ENCODE measurements around the gene VTI1A.

VTI1A gene

DNA sequence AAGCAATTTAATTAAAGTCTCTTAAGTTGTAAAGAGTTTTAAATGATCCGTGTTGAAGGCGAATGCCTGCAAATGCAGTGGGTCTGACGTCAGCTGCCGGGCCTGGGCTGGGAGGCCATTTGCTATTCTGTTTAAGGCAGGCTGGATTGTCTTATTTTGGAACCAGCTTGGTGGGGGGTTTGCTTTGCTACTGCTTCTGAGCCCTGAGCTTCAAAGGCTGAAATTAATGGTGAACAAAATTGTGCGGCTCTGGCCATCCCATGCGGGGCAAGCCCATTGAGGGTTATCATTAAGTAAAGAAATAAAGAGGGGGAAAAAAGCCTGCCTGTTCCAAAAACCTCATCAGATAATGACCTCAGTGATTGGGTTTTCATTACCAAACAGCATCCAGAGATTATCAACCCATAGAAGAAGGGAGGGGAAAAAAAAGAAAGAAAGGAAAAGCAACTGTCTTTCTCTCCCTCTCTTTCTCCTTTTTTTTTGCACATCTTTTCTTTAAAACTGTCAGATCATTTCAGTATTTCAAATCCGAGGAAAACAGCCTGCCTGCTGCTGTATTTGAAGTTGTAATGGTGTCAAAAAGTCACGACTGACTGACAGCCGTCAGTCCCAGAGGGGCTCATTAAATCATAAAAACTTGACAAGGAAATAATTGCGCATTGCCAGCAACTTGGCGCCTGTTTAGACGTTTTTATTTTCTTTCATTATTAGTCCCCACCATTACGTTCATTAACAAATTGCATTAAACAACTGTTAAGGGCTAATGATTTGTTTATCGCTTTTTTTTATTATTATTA lies 371.2 kb downstream of the VTI1A start:
- DNase-seq = no peak

- no peak for DNase-seq
Observed at GRCh38 chr10:112819231-112819630, 372.2 kb downstream of the VTI1A start.

- no peak for DNase-seq
Observed at GRCh38 chr10:112820320-112820719, 373.3 kb downstream of the VTI1A start.

GRCh38 chr10:112821038-112821437 lies 374.0 kb downstream of the VTI1A start:
- no peak for DNase-seq

DNA sequence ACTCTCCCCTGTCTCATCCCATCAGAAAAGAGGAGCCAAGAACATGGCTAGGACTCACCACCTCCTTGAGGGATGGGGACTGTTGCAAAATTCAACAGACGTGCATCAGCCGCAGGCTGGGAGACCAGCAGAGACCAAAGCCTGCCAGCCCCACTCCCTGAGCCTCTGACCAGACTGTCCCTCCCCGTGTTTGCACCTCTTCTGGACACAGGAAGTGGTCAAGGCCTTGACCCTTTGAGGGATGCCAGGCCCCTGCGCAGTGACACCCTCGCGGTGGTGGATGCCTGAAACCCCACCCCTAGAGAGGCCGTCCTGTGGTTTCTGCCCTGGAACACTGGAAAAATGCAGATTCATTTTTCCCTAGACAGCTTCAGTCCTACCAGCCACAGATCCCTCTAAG lies 374.6 kb downstream of the VTI1A start:
- DNase-seq = no peak

GRCh38 chr10:112823007-112823406 lies 376.0 kb downstream of the VTI1A start:
- DNase-seq = no peak

DNA sequence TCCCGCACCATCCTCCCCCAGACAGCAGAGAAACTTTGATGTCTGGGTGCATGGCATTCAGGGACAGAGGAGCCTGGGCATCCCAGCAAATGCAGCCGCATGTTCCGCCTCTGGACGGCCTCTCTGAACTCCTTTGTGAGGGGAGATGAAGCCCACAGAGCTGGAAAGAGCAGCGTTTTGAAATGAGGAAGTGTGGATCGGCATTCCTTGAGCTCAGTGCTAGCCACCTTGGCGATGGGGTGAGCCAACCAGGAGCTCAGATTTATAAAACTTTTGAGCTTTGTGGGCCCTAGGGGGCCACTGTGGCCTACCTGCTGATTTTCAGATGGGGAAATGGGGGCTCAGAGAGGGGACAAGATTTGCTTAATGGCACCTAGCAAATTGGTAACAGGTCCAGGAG lies 376.6 kb downstream of the VTI1A start:
- no peak for DNase-seq

- no peak for DNase-seq
Observed at GRCh38 chr10:112826018-112826697, 379.1 kb downstream of the VTI1A start.

GRCh38 chr10:112827086-112827485 lies 380.1 kb downstream of the VTI1A start:
- DNase-seq = no peak

DNA sequence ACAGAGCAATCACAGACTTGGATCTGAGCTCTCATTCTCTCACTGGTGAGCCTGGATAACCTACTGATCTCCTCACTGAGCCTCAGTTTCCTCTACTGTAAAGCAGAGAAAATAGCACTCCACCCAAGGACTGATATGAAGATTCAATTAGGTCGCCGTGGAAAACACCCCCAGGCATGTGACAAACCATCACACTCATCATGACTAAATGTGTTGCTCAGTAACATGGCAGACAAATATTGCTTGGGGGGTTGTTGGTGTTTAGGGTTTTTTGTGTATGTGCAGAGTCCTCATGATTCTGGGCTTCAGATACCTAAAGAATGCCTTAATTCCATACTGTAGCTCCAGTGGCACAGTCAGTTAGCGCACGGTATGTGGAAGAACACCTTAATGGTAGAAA lies 380.9 kb downstream of the VTI1A start:
- DNase-seq = no peak

- DNase-seq = no peak
Observed at GRCh38 chr10:112831859-112832258, 384.8 kb downstream of the VTI1A start.

GRCh38 chr10:112832361-112832878 lies 385.4 kb downstream of the VTI1A start:
- DNase-seq = no peak

DNA sequence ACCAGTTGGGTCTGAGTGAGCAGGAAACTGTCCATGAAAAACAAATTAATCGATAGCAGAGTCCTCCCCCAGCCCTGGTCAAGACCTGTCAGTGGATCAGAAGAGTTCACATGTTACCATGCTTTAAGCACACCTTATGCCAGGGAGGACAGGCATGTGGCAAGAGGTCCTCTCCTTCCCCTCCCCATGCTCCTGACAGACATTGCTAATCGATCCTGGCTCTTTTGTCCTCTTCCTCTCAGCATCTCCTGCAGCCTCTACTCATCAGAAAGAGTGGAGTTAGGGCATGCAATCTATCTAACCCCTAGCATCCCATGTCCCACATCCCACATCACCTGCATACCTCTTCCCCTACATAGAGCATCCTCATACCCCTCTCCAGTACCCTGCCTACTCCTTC lies 385.9 kb downstream of the VTI1A start:
- no peak for DNase-seq

- no peak for DNase-seq
Observed at GRCh38 chr10:112834751-112835181, 387.8 kb downstream of the VTI1A start.

GRCh38 chr10:112835217-112835715 lies 388.3 kb downstream of the VTI1A start:
- no peak for DNase-seq

- DNase-seq = no peak
Observed at GRCh38 chr10:112835944-112836451, 389.0 kb downstream of the VTI1A start.

GRCh38 chr10:112838784-112839481 lies 391.9 kb downstream of the VTI1A start:
- DNase-seq = no peak

- DNase-seq = no peak
Observed at GRCh38 chr10:112839928-112840654, 393.1 kb downstream of the VTI1A start.

- no peak for DNase-seq
Observed at GRCh38 chr10:112841549-112841948, 394.5 kb downstream of the VTI1A start.

DNA sequence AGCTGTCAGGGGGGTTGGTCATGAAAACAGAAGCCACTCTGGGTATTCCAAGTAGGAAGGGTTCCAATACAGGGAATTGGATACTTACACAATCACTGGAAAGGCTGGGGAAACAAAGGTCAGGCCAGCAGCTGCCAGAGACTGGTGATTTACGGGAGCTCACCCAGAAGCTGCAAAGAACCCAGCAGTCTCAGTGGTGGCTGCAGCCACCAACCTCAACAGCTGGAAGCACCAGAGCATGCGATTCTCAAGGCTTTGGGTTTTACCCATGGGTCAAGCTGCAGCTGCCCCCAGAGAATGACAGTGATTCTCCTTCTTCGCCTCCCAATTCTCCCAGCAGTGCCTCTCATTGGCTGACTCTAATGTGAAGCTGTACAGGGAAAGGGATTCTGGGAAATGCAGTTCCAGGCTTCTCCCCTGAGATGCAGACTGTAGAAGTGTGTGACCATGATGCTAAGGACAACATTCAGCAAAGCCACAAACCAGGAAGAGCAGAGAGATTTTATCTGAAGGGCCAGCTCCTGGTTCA lies 395.9 kb downstream of the VTI1A start:
- DNase-seq = no peak

DNA sequence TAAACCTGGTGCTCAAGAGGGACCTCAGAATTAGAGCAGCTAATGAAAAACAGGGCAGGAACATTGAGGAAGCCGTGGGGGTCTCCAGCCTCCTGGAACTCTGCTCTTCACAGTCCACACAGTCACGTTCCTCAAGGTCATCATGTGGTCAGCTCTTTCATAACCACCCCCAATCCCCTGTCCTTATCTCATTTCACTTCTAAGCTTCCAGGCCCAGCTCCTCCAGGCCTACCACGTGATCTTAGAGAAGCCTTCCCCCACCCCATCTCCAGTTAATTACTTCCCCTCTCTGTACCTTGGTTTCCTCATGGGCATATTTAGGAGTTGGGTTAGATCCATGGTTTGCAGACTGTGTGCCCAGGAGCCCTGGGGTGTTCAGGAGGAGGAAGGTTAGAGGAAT lies 396.6 kb downstream of the VTI1A start:
- DNase-seq = no peak
